DOHH2 (cell line): ENCODE results near the gene CRMP1.

ENCODE experiments used
- CTCF ChIP-seq: fragments of 200-600 bp; sonication (generic); IDR thresholded peaks from one replicate; pipeline ENCODE4 v1.5.1; 2014; ENCODE audit warnings: antibody characterized with exemption, mild to moderate bottlenecking, low read depth, low read length; ENCODE audit not compliant: poor library complexity, severe bottlenecking
- EZH2phosphoT487 ChIP-seq: fragments of 200-600 bp; sonication (generic); IDR thresholded peaks from 2 replicates; pipeline ENCODE4 v1.6.1; 2017; ENCODE audit warnings: borderline replicate concordance, mild to moderate bottlenecking, antibody characterized with exemption, low read length, moderate library complexity, mixed read lengths

- no peak for TF ChIP-seq CTCF
- no peak for TF ChIP-seq EZH2phosphoT487
Measured at GRCh38 chr4:5809216-5809776, 83.6 kb downstream of the CRMP1 start.
